ENCODE data around the gene GAL.

- TF ChIP-seq CTCF (IDR thresholded peaks at IDR 0.05) (no peak), POLR2A (IDR thresholded peaks at IDR 0.05) (no peak)
These were observed 4.5 kb downstream of the GAL start for GRCh38 chr11:68688881-68689280.

Measured in Peyer's patch (tissue), 4 donors.